Measurements from ENCODE around the gene TNS2. TPM values are rescaled to one million over a fixed set of nuclear protein-coding genes. Genes with fewer than 3 reads are reported as not detected.

Gene TNS2
- total and polyA plus RNA-seq, 4 donors, result 56.7 to 182 (median 105) TPM

DNA sequence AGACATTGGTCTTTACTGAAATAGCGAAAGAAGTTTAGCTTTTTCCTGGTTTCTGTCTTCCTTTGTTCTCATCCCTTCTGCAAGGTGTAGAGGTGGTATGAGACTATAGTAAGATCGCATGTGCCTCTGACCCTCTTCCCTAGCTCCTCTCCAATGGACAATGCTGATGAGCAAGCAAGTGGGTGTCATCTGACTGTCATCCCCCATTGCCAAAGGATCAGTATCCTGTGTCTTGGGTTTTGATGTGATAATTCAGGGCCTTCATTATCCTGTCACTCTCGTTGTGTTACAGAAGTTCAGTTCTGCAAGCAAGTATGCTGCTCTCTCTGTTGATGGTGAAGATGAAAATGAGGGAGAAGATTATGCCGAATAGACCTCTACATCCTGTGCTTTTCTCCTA is 10.0 kb upstream of the TNS2 start:
- peaks cover 0 to 14% (median 3%) of the 10 kb centered on the region in 5 donors for H3K4me1 ChIP-seq (ENCODE audit: control insufficient read depth in 5 of 5, insufficient read depth in 5 of 5, low read length in 5 of 5)
- H3K27me3 ChIP-seq (ENCODE audit: control insufficient read depth in 3 of 3, insufficient read depth in 3 of 3, low read length in 2 of 3), result no peaks in the 10 kb centered on the region
- H3K27ac ChIP-seq (ENCODE audit: low read depth in 1 of 2, low read length in 1 of 2), result no peak overlapping the region
- DNase-seq (no peak), ATAC-seq (ENCODE audit: insufficient read depth, low FRiP score) (no peak)
- H3K9me3 ChIP-seq (ENCODE audit: control insufficient read depth in 4 of 4, insufficient read depth in 3 of 4, low read length in 3 of 4), result no peaks in the 10 kb centered on the region
- peaks cover 23 to 44% (median 31%) of the 10 kb centered on the region in 4 donors for H3K36me3 ChIP-seq (ENCODE audit: control insufficient read depth in 4 of 4, insufficient read depth in 4 of 4, low read length in 4 of 4)
- H3K9ac ChIP-seq (ENCODE audit: insufficient read depth in 1 of 2, low read length in 2 of 2), result no peak overlapping the region
- TF ChIP-seq, protein P1, sequence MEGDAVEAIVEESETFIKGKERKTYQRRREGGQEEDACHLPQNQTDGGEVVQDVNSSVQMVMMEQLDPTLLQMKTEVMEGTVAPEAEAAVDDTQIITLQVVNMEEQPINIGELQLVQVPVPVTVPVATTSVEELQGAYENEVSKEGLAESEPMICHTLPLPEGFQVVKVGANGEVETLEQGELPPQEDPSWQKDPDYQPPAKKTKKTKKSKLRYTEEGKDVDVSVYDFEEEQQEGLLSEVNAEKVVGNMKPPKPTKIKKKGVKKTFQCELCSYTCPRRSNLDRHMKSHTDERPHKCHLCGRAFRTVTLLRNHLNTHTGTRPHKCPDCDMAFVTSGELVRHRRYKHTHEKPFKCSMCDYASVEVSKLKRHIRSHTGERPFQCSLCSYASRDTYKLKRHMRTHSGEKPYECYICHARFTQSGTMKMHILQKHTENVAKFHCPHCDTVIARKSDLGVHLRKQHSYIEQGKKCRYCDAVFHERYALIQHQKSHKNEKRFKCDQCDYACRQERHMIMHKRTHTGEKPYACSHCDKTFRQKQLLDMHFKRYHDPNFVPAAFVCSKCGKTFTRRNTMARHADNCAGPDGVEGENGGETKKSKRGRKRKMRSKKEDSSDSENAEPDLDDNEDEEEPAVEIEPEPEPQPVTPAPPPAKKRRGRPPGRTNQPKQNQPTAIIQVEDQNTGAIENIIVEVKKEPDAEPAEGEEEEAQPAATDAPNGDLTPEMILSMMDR (IDR thresholded peaks at IDR 0.05; ENCODE audit: control extremely low read depth, extremely low read depth), result no peak
- no peak overlapping the region for H3K4me3 ChIP-seq
- 87 to 90% methylated on average over 4 of the region's 4 CpGs for WGBS, 2 donors

DNA sequence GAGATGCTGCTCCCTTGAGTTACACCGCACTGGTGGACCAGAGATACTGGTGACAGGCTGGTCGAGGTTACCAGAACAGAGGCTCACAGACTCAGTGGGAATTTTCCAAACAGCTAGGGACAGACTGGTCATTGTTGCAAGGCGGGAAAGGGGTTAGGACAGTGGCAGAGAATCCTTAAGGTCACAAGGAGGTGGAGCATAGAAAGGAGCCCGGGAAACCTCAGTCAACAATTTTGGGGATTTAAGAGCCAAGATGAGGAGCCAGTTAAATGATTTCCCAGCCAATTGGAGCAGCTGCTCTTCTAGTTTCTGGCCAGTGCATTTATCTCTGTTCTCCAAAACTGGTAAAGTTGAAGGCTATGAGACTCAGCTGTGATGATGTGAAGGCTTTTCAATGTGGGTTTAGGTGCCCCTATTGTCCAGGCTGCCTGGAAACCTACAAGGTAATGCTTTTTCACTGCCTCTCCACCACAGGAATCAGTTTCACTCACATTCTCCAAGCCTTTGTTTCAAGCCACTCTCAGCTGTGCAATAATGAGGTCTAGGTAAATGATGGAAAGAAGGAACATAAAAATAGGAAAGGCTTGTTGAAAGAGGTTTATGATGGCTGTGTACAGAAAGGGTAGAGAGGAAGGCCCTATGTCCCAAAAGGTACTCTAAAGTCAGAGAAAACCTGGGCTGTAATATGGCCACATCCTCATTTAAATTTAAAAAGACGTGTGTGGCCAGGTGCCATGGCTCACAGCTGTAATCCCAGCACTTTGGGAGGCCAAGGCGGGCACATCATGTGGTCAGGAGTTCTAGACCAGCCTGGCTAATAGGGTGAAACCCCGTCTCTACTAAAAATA is 7.0 kb upstream of the TNS2 start:
- DNase-seq (no peak), ATAC-seq (ENCODE audit: insufficient read depth, low FRiP score) (no peak)
- Histone ChIP-seq H3K9ac (ENCODE audit: insufficient read depth in 1 of 2, low read length in 2 of 2) (no peak overlapping the region), H3K4me3 (no peak overlapping the region), H3K9me3 (ENCODE audit: control insufficient read depth in 4 of 4, insufficient read depth in 3 of 4, low read length in 3 of 4) (no peaks in the 10 kb centered on the region), H3K27me3 (ENCODE audit: control insufficient read depth in 3 of 3, insufficient read depth in 3 of 3, low read length in 2 of 3) (no peaks in the 10 kb centered on the region), H3K36me3 (ENCODE audit: control insufficient read depth in 4 of 4, insufficient read depth in 4 of 4, low read length in 4 of 4) (peaks cover 3 to 23% (median 13%) of the 10 kb centered on the region in 4 donors), H3K27ac (ENCODE audit: low read depth in 1 of 2, low read length in 1 of 2) (no peak overlapping the region), H3K4me1 (ENCODE audit: control insufficient read depth in 5 of 5, insufficient read depth in 5 of 5, low read length in 5 of 5) (peaks cover 5 to 25% (median 14%) of the 10 kb centered on the region in 5 donors)
- TF ChIP-seq, protein P1 (IDR thresholded peaks at IDR 0.05; ENCODE audit: control extremely low read depth, extremely low read depth), result no peak
- 85 to 88% methylated on average over 7 of the region's 7 CpGs for WGBS, 2 donors

DNA sequence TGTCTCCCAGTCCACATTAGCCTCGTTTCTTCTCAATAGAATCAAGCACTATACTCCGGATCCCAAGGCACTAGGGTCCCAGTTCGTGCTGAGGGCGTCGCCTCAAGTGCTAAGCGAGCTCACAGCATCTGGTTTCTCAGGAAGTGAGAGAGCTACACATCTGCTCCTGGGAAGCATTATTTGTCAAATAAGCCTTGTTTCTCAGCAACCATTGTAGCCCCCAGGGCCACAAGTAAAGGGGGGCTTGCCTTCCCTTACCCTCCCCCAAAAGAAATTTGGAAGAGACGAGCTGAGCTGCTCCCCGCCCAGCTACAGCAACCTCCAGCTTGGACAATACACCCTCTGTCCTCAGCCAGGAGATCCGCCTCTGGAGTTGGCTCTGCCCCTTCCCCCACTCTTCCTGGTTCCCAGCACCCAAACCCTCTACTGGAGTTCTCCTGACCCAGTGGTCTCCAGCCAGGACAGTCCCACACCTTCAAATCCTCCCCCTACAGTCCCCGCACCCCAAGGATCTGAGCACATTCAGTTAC is 5.7 kb upstream of the TNS2 start:
- TF ChIP-seq, protein P1 (IDR thresholded peaks at IDR 0.05; ENCODE audit: control extremely low read depth, extremely low read depth), result no peak
- no peaks in the 10 kb centered on the region for H3K9me3 ChIP-seq (ENCODE audit: control insufficient read depth in 4 of 4, insufficient read depth in 3 of 4, low read length in 3 of 4)
- WGBS, 2 donors, result 60 to 65% methylated on average over 10 of the region's 10 CpGs
- DNase-seq (no peak), ATAC-seq (ENCODE audit: insufficient read depth, low FRiP score) (no peak)
- H3K9ac ChIP-seq (ENCODE audit: insufficient read depth in 1 of 2, low read length in 2 of 2), result no peak overlapping the region
- peaks cover 9 to 33% (median 23%) of the 10 kb centered on the region in 5 donors for H3K4me1 ChIP-seq (ENCODE audit: control insufficient read depth in 5 of 5, insufficient read depth in 5 of 5, low read length in 5 of 5)
- no peak overlapping the region for H3K27ac ChIP-seq (ENCODE audit: low read depth in 1 of 2, low read length in 1 of 2)
- H3K4me3 ChIP-seq, result no peak overlapping the region
- peaks cover 3 to 13% (median 6%) of the 10 kb centered on the region in 4 donors for H3K36me3 ChIP-seq (ENCODE audit: control insufficient read depth in 4 of 4, insufficient read depth in 4 of 4, low read length in 4 of 4)
- no peaks in the 10 kb centered on the region for H3K27me3 ChIP-seq (ENCODE audit: control insufficient read depth in 3 of 3, insufficient read depth in 3 of 3, low read length in 2 of 3)
